GM12878 (cell line): ENCODE measurements around the gene ANKRD33B. TPM values are rescaled to one million over a fixed set of nuclear protein-coding genes. Genes with fewer than 3 reads are reported as not detected.

ENCODE experiments used
- ATAC-seq: fragments of 200-7000 bp; cut with Tn5 transposase; 3 replicates; pipeline ENCODE4 v1.9.1; 2020; ENCODE audit warnings: mild to moderate bottlenecking, moderate library complexity
- BruUV-seq: library from RNA; stranded (reverse); fragments of 400-500 nt; replicated peaks from 2 replicates; lab custom pipeline; 2021; lab: Mats Ljungman, UMichigan
- CTCF ChIA-PET: fragments of 300-600 bp; sonication (Branson Sonifier 250); formaldehyde crosslinking; extraction: SDS; loops from one replicate; lab custom pipeline; 2021; ENCODE audit warnings: inconsistent platforms; lab: Yijun Ruan, JAX
- POLR2A ChIA-PET: fragments of 350-600 bp; formaldehyde crosslinking; extraction: SDS; loops from one replicate; lab custom pipeline; 2021; ENCODE audit warnings: inconsistent platforms; lab: Charles Lee
- RAD21 ChIA-PET: fragments of 300-600 bp; sonication (Branson Sonifier 250); formaldehyde crosslinking; loops from one replicate; lab custom pipeline; 2023; ENCODE audit warnings: antibody characterized with exemption; ENCODE audit not compliant: unreplicated experiment; lab: Charles Lee
- SMC1A ChIA-PET: fragments of 300-600 bp; sonication (Branson Sonifier 250); formaldehyde crosslinking; loops from one replicate; lab custom pipeline; 2023; ENCODE audit not compliant: unreplicated experiment, uncharacterized antibody; lab: Charles Lee
- DNase-seq: peaks from one replicate; pipeline ENCODE4 v3.0.0-alpha.2; 2011; ENCODE audit warnings: low read depth, low spot score
- FAIRE-seq: peaks from 3 replicates; lab custom pipeline; 2011; peaks lifted over from hg19 to GRCh38; lab: Jason Lieb, UNC
- H2AFZ ChIP-seq: 2 replicates; pipeline ENCODE4 v1.6.0; 2011; ENCODE audit warnings: low read depth, low read length, control low read depth; ENCODE audit not compliant: control insufficient read depth
- H3K27ac ChIP-seq: 2 replicates; pipeline ENCODE4 v1.5.1; 2011; ENCODE audit warnings: control low read depth; ENCODE audit not compliant: control insufficient read depth, insufficient read depth
- H3K27me3 ChIP-seq, 2 experiments: replicated peaks in 1 of 2; 2 replicates each; pipeline versions ENCODE4 v1.6.0 to v1.6.1; 2011; ENCODE audit warnings: low read length in 1 of 2; ENCODE audit not compliant: control insufficient read depth in 2 of 2, insufficient read depth in 2 of 2
- H3K36me3 ChIP-seq, 2 experiments: 2 replicates each; pipeline ENCODE4 v1.5.1; 2011; ENCODE audit warnings: low read length in 1 of 2; ENCODE audit not compliant: control insufficient read depth in 2 of 2, insufficient read depth in 2 of 2
- H3K4me1 ChIP-seq: 2 replicates; pipeline ENCODE4 v1.6.1; 2011; ENCODE audit warnings: mild to moderate bottlenecking, low read length, moderate library complexity, mixed read lengths; ENCODE audit not compliant: control insufficient read depth, insufficient read depth
- H3K4me2 ChIP-seq: 2 replicates; pipeline ENCODE4 v1.6.0; 2011; ENCODE audit warnings: control low read depth; ENCODE audit not compliant: control insufficient read depth, insufficient read depth
- H3K4me3 ChIP-seq: fragments of 200-600 bp; sonication (generic); 2 replicates; pipeline ENCODE4 v1.5.1; 2016
- H3K79me2 ChIP-seq: 2 replicates; pipeline ENCODE4 v1.6.0; 2011; ENCODE audit warnings: low read length; ENCODE audit not compliant: control insufficient read depth, insufficient read depth
- H3K9ac ChIP-seq: 2 replicates; pipeline ENCODE4 v1.8.0; 2011; ENCODE audit warnings: low read length, control low read depth, mixed read lengths; ENCODE audit not compliant: control insufficient read depth, insufficient read depth
- H3K9me3 ChIP-seq: replicated peaks from 3 replicates; pipeline ENCODE4 v1.5.1; 2011; ENCODE audit warnings: mild to moderate bottlenecking, low read length; ENCODE audit not compliant: control insufficient read depth, insufficient read depth
- H4K20me1 ChIP-seq: 2 replicates; pipeline ENCODE4 v1.6.0; 2011; ENCODE audit not compliant: control insufficient read depth, insufficient read depth
- CREM ChIP-seq: IDR thresholded peaks from 2 replicates; pipeline ENCODE4 v1.6.1; 2014; ENCODE audit warnings: antibody characterized with exemption, low read depth
- CUX1 ChIP-seq: IDR thresholded peaks from 2 replicates; pipeline ENCODE4 v1.6.1; 2012; ENCODE audit warnings: improper control_type of control experiment, low read depth, low read length; ENCODE audit not compliant: insufficient replicate concordance
- EED ChIP-seq: sonication (generic); IDR thresholded peaks from 2 replicates; pipeline ENCODE4 v1.6.1; 2016; ENCODE audit warnings: antibody characterized with exemption, low read depth
- ETV6 ChIP-seq, 2 experiments: fragments of 450-650 bp in 1 of 2; IDR thresholded peaks in 1 of 2; conservative IDR thresholded peaks in 1 of 2; 2 replicates each; pipeline ENCODE4 v1.6.1; 2014; ENCODE audit warnings: antibody characterized with exemption in 1 of 2, borderline replicate concordance in 1 of 2, low read depth in 1 of 2, mild to moderate bottlenecking in 1 of 2, moderate library complexity in 1 of 2
- IKZF1 ChIP-seq: fragments of 450-650 bp; conservative IDR thresholded peaks from 2 replicates; pipeline ENCODE4 v1.6.1; 2017; ENCODE audit warnings: antibody characterized with exemption, mild to moderate bottlenecking
- JUNB ChIP-seq: IDR thresholded peaks from 2 replicates; pipeline ENCODE4 v1.6.1; 2016; ENCODE audit warnings: antibody characterized with exemption, mild to moderate bottlenecking
- PAX5 ChIP-seq: IDR thresholded peaks from 2 replicates; pipeline ENCODE4 v1.6.1; 2011; ENCODE audit warnings: low read depth, low read length, borderline replicate concordance
- POU2F2 ChIP-seq: IDR thresholded peaks from 3 replicates; pipeline ENCODE4 v1.6.1; 2011; ENCODE audit warnings: low read depth, mild to moderate bottlenecking, low read length, borderline replicate concordance
- RELA ChIP-seq: fragments of 450-650 bp; IDR thresholded peaks from 2 replicates; pipeline ENCODE4 v1.8.0; 2014; ENCODE audit warnings: borderline replicate concordance; ENCODE audit not compliant: partially characterized antibody
- TCF12 ChIP-seq: IDR thresholded peaks from 2 replicates; pipeline ENCODE4 v1.6.1; 2011; ENCODE audit warnings: low read depth, mild to moderate bottlenecking, low read length
- ZBTB40 ChIP-seq: fragments of 450-650 bp; IDR thresholded peaks from 2 replicates; pipeline ENCODE4 v1.6.1; 2016; ENCODE audit warnings: mild to moderate bottlenecking, moderate library complexity, borderline replicate concordance
- WGBS: methylation state at CpG from one replicate; pipeline ENCODE4 v1.1.6; 2016; ENCODE audit warnings: low lambda C conversion rate; ENCODE audit not compliant: insufficient replicate concordance, insufficient coverage; ENCODE audit errors: missing lambda C conversion rate; 5-methylcytosine and 5-hydroxymethylcytosine counted together
- in situ Hi-C: fragments of 300-500 bp; cut with MboI; formaldehyde crosslinking; loops from 9 replicates; pipeline ENCODE4 v1.14.3; 2018; ENCODE audit warnings: mixed read lengths
- intact Hi-C: fragments of 100-400 bp; cut with micrococcal nuclease; formaldehyde crosslinking; loops from one replicate; pipeline ENCODE4 v1.14.2; 2022; ENCODE audit not compliant: unreplicated experiment
- polyA plus RNA-seq, 11 experiments: library from polyadenylated mRNA; depleted of rRNA in 4 of 11; unstranded in 6 of 11; stranded (reverse) in 5 of 11; fragments of >200 nt; fragmentation: Nextera tagmentation in 4 of 11; fragmentation: Illumina TruSeq in 1 of 11; extraction: Ambion mirVana in 4 of 11; extraction: Trizol in 1 of 11; gene quantifications; 1 replicate in 1 of 11; 2 replicates in 10 of 11; pipeline versions ENCODE4 v1.2.1 to v1.2.3, GENCODE V29; 2011 to 2016; ENCODE audit warnings: inconsistent platforms in 2 of 11, missing spikeins in 2 of 11, low read depth in 1 of 11
- total RNA-seq, 4 experiments: library from RNA; depleted of rRNA in 3 of 4; stranded (reverse); fragments of >200 nt in 3 of 4; fragmentation: Illumina TruSeq in 1 of 4; extraction: Trizol in 1 of 4; gene quantifications; 2 replicates each; pipeline versions ENCODE4 v1.2.1 to v1.2.3, GENCODE V29; 2013 to 2021

ANKRD33B gene
- total and polyA plus RNA-seq, 10 of the 15 experiments (the other 5 are each of a cell fraction or from before 2014, with no cell fraction given): 4.9 to 61.6 (median 15.6) TPM

GRCh38 chr5:10635257-10635866 is 71.5 kb downstream of the ANKRD33B start (continued):
- peak in 1 of 2 experiments; percentile 96; a peak in 2 of 4 replicates for TF ChIP-seq ETV6 (conservative IDR thresholded peaks at IDR 0.05 in 1 of 2, IDR thresholded peaks at IDR 0.05 in 1 of 2; ENCODE audit: borderline replicate concordance in 1 of 2, low read depth in 1 of 2)
- TF ChIP-seq IKZF1: peak; percentile 90
- TF ChIP-seq CUX1: no peak

GRCh38 chr5:10635867-10636350 is 72.0 kb downstream of the ANKRD33B start:
- H3K4me1 ChIP-seq: peaks cover 53% of the 10 kb centered on the region
- H3K79me2 ChIP-seq: peaks cover 68% of the 10 kb centered on the region
- CTCF ChIA-PET: interaction anchor here (0.8 to 5.2 kb wide), 11 partner anchors 8 to 183 kb away, joined by 3 to 34 read pairs (median 4); no protein-coding TSS in a partner anchor
- no peaks in the 10 kb centered on the region for H4K20me1 ChIP-seq
- BruUV-seq: no TSS peak
- peaks cover 8% of the 10 kb centered on the region; the same call in 2 of the 3 replicates for H3K9me3 ChIP-seq
- 3% methylated on average over 11 of the region's 11 CpGs for WGBS
- peak overlapping the region; percentile 93 for H3K27ac ChIP-seq
- no peak for FAIRE-seq
- H2AFZ ChIP-seq: no peak overlapping the region
- in situ Hi-C loops (no loop called here), intact Hi-C loops (loop anchor here (1.0 kb wide), 2 partner anchors 49 to 53 kb away; no protein-coding TSS in a partner anchor)
- peaks cover 18 to 19% of the 10 kb centered on the region in 2 experiments for H3K36me3 ChIP-seq
- H3K4me2 ChIP-seq: peak overlapping the region; percentile 69
- H3K9ac ChIP-seq: peak overlapping the region; percentile 79
- DNase-seq: no peak
- ATAC-seq: peak; percentile 30
- POLR2A ChIA-PET: interaction anchor here (1.3 to 4.9 kb wide), 8 partner anchors 9 to 283 kb away, joined by 3 to 39 read pairs (median 5); partner anchors contain the start of genes DAP and MARCHF6
- H3K4me3 ChIP-seq: peak overlapping the region; percentile 51
- SMC1A ChIA-PET: interaction anchor here (0.9 to 6.5 kb wide), 16 partner anchors 9 to 185 kb away, joined by 3 to 90 read pairs (median 6); no protein-coding TSS in a partner anchor
- H3K27me3 ChIP-seq: no peaks in the 10 kb centered on the region
- RAD21 ChIA-PET: interaction anchor here (0.6 to 6.7 kb wide), 17 partner anchors 9 to 183 kb away, joined by 3 to 93 read pairs (median 4); no protein-coding TSS in a partner anchor
- TF ChIP-seq POU2F2 (peak; percentile 33; the same call in 1 of the 3 replicates), TCF12 (peak; percentile 90), ZBTB40 (0 out of 2 replicates have a peak, but pooled peaks have one; percentile 4), CREM (peak; percentile 76; the same call in 1 of the 2 replicates), PAX5 (peak; percentile 68; the same call in 1 of the 2 replicates), RELA (peak; percentile 85), EED (peak; percentile 91), JUNB (peak; percentile 72), IKZF1 (peak; percentile 39)
